Neural progenitor cell (in vitro differentiated cells): Measurements from ENCODE around the gene PPP1R13L. TPM values are rescaled to one million over a fixed set of nuclear protein-coding genes. Genes with fewer than 3 reads are reported as not detected.

Experiments used
- DNase-seq: peaks from one replicate; pipeline ENCODE4 v3.0.0-alpha.2; 2016; ENCODE audit warnings: low spot score
- H2AFZ ChIP-seq: fragments of 200-600 bp; sonication (generic); replicated peaks from 2 replicates; pipeline ENCODE4 v1.6.1; 2016; ENCODE audit warnings: antibody characterized with exemption
- H3F3A ChIP-seq: fragments of 200-600 bp; sonication (generic); 2 replicates; pipeline ENCODE4 v1.6.1; 2016; ENCODE audit warnings: antibody characterized with exemption, low read depth
- H3K27ac ChIP-seq: fragments of 200-600 bp; sonication (generic); 2 replicates; pipeline ENCODE4 v1.5.1; 2016; ENCODE audit warnings: mild to moderate bottlenecking
- H3K27me3 ChIP-seq: fragments of 200-600 bp; sonication (generic); 2 replicates; pipeline ENCODE4 v1.6.1; 2016; ENCODE audit warnings: mild to moderate bottlenecking, moderate library complexity
- H3K36me3 ChIP-seq: fragments of 200-600 bp; sonication (generic); 2 replicates; pipeline ENCODE4 v1.5.1; 2016
- H3K4me1 ChIP-seq: fragments of 200-600 bp; sonication (generic); 2 replicates; pipeline ENCODE4 v1.6.1; 2016; ENCODE audit warnings: mixed run types
- H3K4me2 ChIP-seq: fragments of 200-600 bp; sonication (generic); 2 replicates; pipeline ENCODE4 v1.6.1; 2016
- H3K4me3 ChIP-seq: fragments of 200-600 bp; sonication (generic); 2 replicates; pipeline ENCODE4 v1.5.1; 2016
- H3K79me2 ChIP-seq: fragments of 200-600 bp; sonication (generic); 2 replicates; pipeline ENCODE4 v1.6.1; 2016; ENCODE audit warnings: low read depth
- H3K9ac ChIP-seq: fragments of 200-600 bp; sonication (generic); 2 replicates; pipeline ENCODE4 v1.6.1; 2016
- H3K9me3 ChIP-seq: fragments of 200-600 bp; sonication (generic); 2 replicates; pipeline ENCODE4 v1.5.1; 2016; ENCODE audit warnings: low read depth
- H4K20me1 ChIP-seq: fragments of 200-600 bp; sonication (generic); 2 replicates; pipeline ENCODE4 v1.6.1; 2016; ENCODE audit warnings: low read depth
- H3K27ac Mint-ChIP-seq: 3 replicates; pipeline ENCODE4 v1.8.0; 2021; ENCODE audit warnings: mixed read lengths
- H3K27me3 Mint-ChIP-seq: 2 replicates; pipeline ENCODE4 v1.8.0; 2022; ENCODE audit warnings: low read depth, mild to moderate bottlenecking, inconsistent platforms, moderate library complexity, mixed read lengths; ENCODE audit not compliant: insufficient read depth
- H3K36me3 Mint-ChIP-seq: 3 replicates; pipeline ENCODE4 v1.8.0; 2021; ENCODE audit warnings: mixed read lengths
- H3K4me1 Mint-ChIP-seq: 3 replicates; pipeline ENCODE4 v1.8.0; 2021; ENCODE audit warnings: mixed read lengths
- H3K4me3 Mint-ChIP-seq: 3 replicates; pipeline ENCODE4 v1.8.0; 2021; ENCODE audit warnings: mild to moderate bottlenecking, moderate library complexity, mixed read lengths
- H3K9me3 Mint-ChIP-seq: 3 replicates; pipeline ENCODE4 v1.8.0; 2020; ENCODE audit warnings: mixed read lengths
- EZH2 ChIP-seq: fragments of 200-600 bp; sonication (generic); IDR thresholded peaks from 2 replicates; pipeline ENCODE4 v1.6.1; 2017; ENCODE audit warnings: antibody characterized with exemption, mild to moderate bottlenecking, moderate library complexity
- EZH2phosphoT487 ChIP-seq: fragments of 200-600 bp; sonication (generic); IDR thresholded peaks from 2 replicates; pipeline ENCODE4 v1.6.1; 2017; ENCODE audit warnings: antibody characterized with exemption
- total RNA-seq: library from RNA; depleted of rRNA; stranded (reverse); fragments of >200 nt; gene quantifications from 2 replicates; pipeline ENCODE4 v1.2.3, GENCODE V29; 2015; ENCODE audit warnings: low replicate concordance
- TF ChIP-seq, protein P1 (sequence below): fragments of 200-600 bp; sonication (generic); IDR thresholded peaks from 2 replicates; pipeline ENCODE4 v1.5.1; 2017; ENCODE audit warnings: antibody characterized with exemption, mild to moderate bottlenecking

PPP1R13L gene
- total RNA-seq, 1 donor from 2014 or later, result 2.9 TPM

DNA sequence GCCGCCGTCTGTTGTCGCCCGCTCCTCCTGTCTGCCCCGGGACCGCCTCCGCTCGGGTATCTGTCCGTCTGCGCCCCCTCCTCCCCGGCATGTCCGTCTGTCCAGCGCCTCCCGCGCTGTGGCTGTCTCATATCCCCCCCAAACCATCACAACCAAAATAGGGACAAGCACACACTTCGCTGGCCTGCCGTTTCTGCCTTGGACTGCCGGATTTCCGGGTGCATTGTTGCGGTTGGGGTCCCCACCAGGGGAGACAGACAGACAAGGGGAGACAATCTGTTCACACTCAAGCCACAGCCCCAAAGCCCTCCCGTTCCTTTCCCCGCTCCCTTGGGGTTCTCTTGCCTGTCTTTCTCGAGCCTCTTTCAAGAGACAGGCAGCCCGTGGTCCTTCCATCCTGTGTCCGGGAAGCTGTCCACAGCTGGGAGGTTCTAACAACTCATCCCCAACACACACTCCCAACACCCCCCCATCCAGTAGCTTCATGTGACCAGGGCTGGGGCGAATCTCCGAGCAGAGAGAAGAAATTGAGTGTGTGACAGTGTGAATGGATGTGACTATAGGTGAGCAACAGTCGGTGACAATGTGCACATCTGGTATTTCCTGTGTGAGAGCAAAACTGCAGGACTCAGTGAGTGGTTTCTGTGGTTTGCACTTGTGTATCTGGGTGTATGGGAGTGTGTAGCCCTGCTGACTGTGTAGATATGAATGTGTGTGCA is 46.4 kb upstream of the PPP1R13L start:
- TF ChIP-seq EZH2phosphoT487 (peak; percentile 19), EZH2 (no peak)
- Histone ChIP-seq H3K4me3 (peak overlapping the region; percentile 61), H3K9me3 (no peaks in the 10 kb centered on the region), H2AFZ (peak overlapping the region; percentile 87), H3K4me1 (peaks cover 4% of the 10 kb centered on the region), H4K20me1 (no peaks in the 10 kb centered on the region), H3K4me2 (peak overlapping the region; percentile 84), H3F3A (peaks cover 38% of the 10 kb centered on the region), H3K27ac (no peak overlapping the region), H3K27me3 (peaks cover 31% of the 10 kb centered on the region), H3K9ac (no peak overlapping the region), H3K36me3 (no peaks in the 10 kb centered on the region), H3K79me2 (no peaks in the 10 kb centered on the region)
- Mint-ChIP-seq H3K27ac (peak overlapping the region; percentile 91), H3K36me3 (no peaks in the 10 kb centered on the region), H3K27me3 (peaks cover 23% of the 10 kb centered on the region), H3K4me3 (peak overlapping the region; percentile 85), H3K9me3 (peaks cover 2% of the 10 kb centered on the region), H3K4me1 (peaks cover 46% of the 10 kb centered on the region)
- no peak for DNase-seq

DNA sequence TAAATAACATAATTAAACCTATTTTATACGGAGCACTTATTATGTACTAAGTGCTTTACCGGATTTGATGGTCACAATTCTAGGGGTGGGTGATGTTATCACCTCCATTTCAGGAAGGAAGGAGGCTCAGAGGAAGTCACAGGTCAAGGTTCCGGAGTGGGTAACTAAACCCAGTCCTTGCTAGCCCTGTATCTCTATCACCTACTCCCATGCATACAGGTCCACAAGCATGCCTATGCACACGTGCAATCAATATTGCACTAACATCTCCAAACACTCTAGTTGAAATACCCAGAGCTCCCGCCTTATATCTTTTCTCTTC is 45.1 kb upstream of the PPP1R13L start:
- Histone ChIP-seq H4K20me1 (no peaks in the 10 kb centered on the region), H3K36me3 (no peaks in the 10 kb centered on the region), H3K4me3 (peak overlapping the region; percentile 61), H3K9me3 (no peaks in the 10 kb centered on the region), H3K4me2 (peak overlapping the region; percentile 84), H3K27ac (no peak overlapping the region), H3K4me1 (peaks cover under 1% of the 10 kb centered on the region), H3K79me2 (no peaks in the 10 kb centered on the region), H3K9ac (no peak overlapping the region), H3F3A (peaks cover 45% of the 10 kb centered on the region), H3K27me3 (peaks cover 35% of the 10 kb centered on the region), H2AFZ (peak overlapping the region; percentile 94)
- Mint-ChIP-seq H3K9me3 (peaks cover 2% of the 10 kb centered on the region), H3K4me3 (peak overlapping the region; percentile 89), H3K4me1 (peaks cover 41% of the 10 kb centered on the region), H3K36me3 (no peaks in the 10 kb centered on the region), H3K27ac (peak overlapping the region; percentile 92), H3K27me3 (peaks cover 22% of the 10 kb centered on the region)
- DNase-seq, result no peak
- no peak for TF ChIP-seq EZH2phosphoT487
- TF ChIP-seq, protein P1, sequence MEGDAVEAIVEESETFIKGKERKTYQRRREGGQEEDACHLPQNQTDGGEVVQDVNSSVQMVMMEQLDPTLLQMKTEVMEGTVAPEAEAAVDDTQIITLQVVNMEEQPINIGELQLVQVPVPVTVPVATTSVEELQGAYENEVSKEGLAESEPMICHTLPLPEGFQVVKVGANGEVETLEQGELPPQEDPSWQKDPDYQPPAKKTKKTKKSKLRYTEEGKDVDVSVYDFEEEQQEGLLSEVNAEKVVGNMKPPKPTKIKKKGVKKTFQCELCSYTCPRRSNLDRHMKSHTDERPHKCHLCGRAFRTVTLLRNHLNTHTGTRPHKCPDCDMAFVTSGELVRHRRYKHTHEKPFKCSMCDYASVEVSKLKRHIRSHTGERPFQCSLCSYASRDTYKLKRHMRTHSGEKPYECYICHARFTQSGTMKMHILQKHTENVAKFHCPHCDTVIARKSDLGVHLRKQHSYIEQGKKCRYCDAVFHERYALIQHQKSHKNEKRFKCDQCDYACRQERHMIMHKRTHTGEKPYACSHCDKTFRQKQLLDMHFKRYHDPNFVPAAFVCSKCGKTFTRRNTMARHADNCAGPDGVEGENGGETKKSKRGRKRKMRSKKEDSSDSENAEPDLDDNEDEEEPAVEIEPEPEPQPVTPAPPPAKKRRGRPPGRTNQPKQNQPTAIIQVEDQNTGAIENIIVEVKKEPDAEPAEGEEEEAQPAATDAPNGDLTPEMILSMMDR, result no peak
- TF ChIP-seq EZH2, result no peak

DNA sequence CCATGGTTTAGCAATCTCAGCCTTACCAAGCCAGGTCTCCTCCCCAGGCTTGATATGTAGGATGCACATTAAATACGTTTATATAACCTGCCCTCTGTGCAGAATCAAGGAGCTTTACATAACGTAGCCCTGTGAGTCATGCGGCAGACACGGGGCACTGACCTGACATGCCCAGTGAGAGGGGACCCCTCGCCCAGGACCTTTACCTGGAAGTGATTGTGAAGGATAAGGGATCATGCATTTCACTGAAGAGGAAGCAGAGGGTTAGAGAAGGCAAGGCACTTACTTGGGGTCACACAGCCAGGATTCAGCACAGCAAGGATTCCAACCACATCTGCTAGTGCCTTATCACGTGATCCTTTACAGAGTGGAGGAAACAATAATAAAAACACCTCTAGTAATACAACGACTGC is 44.0 kb upstream of the PPP1R13L start:
- H4K20me1 ChIP-seq, result no peaks in the 10 kb centered on the region
- H3K27me3 ChIP-seq, result peaks cover 40% of the 10 kb centered on the region
- no peak overlapping the region for H3K9ac ChIP-seq
- peaks cover 7% of the 10 kb centered on the region for H3K4me1 ChIP-seq
- Mint-ChIP-seq H3K27ac (peak overlapping the region; percentile 50), H3K4me3 (peak overlapping the region; percentile 34), H3K9me3 (peaks cover 2% of the 10 kb centered on the region), H3K27me3 (peaks cover 18% of the 10 kb centered on the region), H3K36me3 (no peaks in the 10 kb centered on the region), H3K4me1 (peaks cover 46% of the 10 kb centered on the region)
- no peaks in the 10 kb centered on the region for H3K36me3 ChIP-seq
- H3K79me2 ChIP-seq, result no peaks in the 10 kb centered on the region
- no peaks in the 10 kb centered on the region for H3K9me3 ChIP-seq
- no peak overlapping the region for H2AFZ ChIP-seq
- TF ChIP-seq EZH2, result no peak
- TF ChIP-seq EZH2phosphoT487, result no peak
- TF ChIP-seq, protein P1, result no peak
- H3K27ac ChIP-seq, result no peak overlapping the region
- DNase-seq, result no peak
- H3F3A ChIP-seq, result peaks cover 53% of the 10 kb centered on the region
- no peak overlapping the region for H3K4me2 ChIP-seq
- no peak overlapping the region for H3K4me3 ChIP-seq

DNA sequence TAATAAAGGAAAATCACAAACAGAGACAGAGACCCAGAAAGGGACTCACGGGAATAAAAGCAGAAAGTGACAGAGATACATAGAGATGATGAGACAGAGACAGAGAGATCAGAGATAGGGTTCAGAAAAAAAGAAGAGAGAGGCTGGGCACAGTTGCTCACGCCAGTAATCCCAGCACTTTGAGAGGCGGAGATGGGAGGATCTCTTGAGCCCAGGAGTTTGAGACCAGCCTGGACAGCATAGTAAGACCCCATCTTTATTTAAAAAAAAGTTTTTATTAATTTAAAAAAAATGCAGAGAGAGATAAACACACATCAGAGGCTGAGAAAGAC is 43.5 kb upstream of the PPP1R13L start:
- no peak for DNase-seq
- Mint-ChIP-seq H3K4me3 (no peak overlapping the region), H3K9me3 (peaks cover 2% of the 10 kb centered on the region), H3K4me1 (peaks cover 48% of the 10 kb centered on the region), H3K27ac (peak overlapping the region; percentile 1), H3K27me3 (peaks cover 21% of the 10 kb centered on the region), H3K36me3 (no peaks in the 10 kb centered on the region)
- H2AFZ ChIP-seq, result no peak overlapping the region
- no peaks in the 10 kb centered on the region for H3K79me2 ChIP-seq
- H3K4me2 ChIP-seq, result no peak overlapping the region
- no peak for TF ChIP-seq EZH2phosphoT487
- TF ChIP-seq, protein P1, result no peak
- TF ChIP-seq EZH2, result no peak
- H3K27ac ChIP-seq, result no peak overlapping the region
- H3K36me3 ChIP-seq, result no peaks in the 10 kb centered on the region
- H3K4me3 ChIP-seq, result no peak overlapping the region
- H3K9ac ChIP-seq, result no peak overlapping the region
- peaks cover 58% of the 10 kb centered on the region for H3F3A ChIP-seq
- no peaks in the 10 kb centered on the region for H4K20me1 ChIP-seq
- peaks cover 40% of the 10 kb centered on the region for H3K27me3 ChIP-seq
- peaks cover 7% of the 10 kb centered on the region for H3K4me1 ChIP-seq
- H3K9me3 ChIP-seq, result no peaks in the 10 kb centered on the region
